GM18519 (cell line): ENCODE data around the gene SHISA6.
"Not testable (repeated sequence)": the region's sequence is repeated elsewhere in the genome, so short reads cannot be mapped to it uniquely, and the experiment has no call there.

ENCODE experiments used
- ATAC-seq: cut with Tn5 transposase; IDR thresholded peaks from one replicate; pipeline ENCODE4 v1.9.1; 2021; ENCODE audit warnings: mild to moderate bottlenecking, moderate library complexity; ENCODE audit not compliant: unreplicated experiment, low FRiP score

Gene SHISA6

DNA sequence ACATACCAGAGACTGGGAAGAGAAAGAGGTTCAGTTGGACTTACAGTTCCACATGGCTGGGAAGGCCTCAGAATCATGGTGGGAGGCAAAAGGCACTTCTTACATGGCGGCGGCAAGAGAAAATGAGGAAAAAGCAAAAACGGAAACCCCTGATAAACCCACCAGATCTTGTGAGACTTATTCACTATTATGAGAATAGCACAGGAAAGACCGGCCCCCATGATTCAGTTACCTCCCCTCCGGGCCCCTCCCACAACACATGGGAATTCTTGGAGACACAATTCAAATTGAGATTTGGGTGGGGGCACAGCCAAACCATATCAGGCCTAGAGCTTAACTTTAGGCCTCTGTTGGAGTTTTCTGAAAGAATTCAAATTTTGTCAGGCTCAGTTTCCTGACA is 60.9 kb downstream of the SHISA6 start:
- ATAC-seq, result not testable (repeated sequence)

DNA sequence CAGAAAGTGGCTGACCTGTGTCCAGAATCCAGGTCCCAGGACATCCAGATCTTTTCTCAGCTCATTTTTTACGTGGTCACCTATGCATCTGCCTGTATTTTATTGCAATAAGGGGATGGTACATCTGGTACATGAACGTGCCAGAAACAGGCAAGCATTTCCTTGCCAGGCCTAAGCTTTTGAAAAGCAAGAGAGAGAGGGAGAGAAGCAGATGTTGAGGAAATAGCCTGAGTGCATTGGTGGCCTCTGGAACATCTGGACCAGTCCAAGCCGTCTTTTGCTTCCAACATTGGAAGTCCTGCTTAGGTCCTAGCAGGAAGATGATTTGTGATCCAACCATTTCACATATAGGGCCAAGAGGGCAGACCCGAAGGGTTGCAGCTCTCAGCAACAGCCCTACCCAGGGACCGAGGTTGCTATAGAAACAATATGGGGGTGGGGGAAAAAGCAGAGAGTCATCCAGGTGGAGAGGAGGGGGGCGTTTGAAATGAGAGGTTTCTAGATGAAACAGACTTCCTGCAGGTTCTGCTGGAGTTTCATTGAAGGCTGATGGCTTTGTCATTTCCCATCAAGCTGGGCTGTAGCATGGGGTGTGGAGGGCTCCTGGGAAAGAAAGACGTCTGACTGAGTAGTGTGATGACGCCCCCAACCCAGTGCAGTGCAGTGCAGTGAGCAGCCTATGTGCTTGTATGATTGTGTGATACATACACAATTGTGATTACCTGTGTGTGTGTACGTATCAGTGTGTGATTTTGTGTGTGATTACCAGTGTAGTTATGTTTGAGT is 61.6 kb downstream of the SHISA6 start:
- no peak for ATAC-seq

DNA sequence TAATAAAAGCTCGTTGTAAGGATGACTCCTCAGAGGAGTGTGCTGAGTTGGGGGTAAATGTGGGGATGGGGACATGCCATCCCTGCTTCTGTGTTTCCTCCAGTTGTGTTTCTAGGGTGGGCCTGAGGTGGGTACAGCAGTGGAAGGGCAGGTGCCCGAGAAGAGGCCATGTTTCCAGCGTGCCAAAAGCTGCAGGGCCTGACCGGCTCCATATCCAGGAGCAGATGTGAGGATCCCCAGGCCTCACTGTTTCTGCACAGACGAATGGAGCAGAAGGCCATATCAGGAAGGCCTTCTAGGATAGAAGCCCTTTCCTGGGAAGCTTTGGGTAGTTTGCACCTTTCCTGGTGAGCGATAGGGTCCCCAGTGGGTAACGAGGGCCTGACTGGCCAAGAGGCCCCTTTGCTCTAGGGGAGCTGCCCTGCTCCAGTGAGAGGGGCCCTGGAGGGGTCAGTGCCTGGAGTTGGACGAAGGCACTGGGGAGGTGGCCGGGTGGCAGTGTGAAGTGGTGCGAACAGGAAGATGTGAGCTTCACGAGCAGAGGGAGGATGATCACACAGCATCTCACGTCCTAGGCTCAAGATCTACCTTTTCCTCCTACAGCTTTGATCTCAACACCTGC is 62.9 kb downstream of the SHISA6 start:
- no peak for ATAC-seq

GRCh38 chr17:11304568-11304967 is 63.6 kb downstream of the SHISA6 start:
- no peak for ATAC-seq

DNA sequence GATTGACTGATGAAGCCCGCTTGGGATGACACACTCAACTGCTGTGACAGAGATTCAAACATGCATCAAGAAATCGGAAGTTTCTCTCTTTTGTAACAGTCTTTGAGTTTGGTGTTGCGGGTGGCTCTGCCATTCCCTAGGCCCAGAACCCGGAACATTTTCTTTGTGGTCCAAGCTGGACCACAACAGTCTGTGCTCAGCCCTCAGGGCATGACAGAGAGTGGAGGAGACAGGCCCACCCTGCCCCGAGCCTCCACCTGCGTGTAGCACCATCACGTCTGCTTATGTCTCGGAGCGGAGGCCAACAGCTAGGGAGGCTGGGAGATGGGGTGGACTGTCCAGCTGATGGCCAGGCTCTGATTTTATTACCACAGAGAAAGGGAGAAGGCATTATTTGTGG is 64.5 kb downstream of the SHISA6 start:
- no peak for ATAC-seq

GRCh38 chr17:11308531-11308930 is 67.5 kb downstream of the SHISA6 start:
- no peak for ATAC-seq

GRCh38 chr17:11309033-11309432 is 68.0 kb downstream of the SHISA6 start:
- no peak for ATAC-seq

DNA sequence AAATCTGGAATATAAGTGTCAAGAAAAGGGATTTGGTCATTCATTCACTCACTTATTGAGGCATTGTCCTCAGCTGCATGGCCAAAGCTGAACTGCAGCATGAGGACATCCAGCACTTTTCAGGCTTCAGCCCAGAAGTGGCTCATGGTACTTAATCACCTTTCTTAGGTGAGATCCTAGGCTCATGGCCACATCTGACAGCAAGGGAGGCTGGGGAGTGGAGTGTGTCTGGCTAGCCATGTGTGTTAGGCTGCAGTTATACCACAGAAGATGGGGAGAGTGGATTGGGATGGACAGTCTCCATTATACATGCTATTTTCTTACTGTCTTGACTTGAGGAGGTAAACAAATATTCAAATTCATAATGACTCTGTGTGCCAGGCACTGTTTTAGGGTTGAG is 68.8 kb downstream of the SHISA6 start:
- no peak for ATAC-seq

DNA sequence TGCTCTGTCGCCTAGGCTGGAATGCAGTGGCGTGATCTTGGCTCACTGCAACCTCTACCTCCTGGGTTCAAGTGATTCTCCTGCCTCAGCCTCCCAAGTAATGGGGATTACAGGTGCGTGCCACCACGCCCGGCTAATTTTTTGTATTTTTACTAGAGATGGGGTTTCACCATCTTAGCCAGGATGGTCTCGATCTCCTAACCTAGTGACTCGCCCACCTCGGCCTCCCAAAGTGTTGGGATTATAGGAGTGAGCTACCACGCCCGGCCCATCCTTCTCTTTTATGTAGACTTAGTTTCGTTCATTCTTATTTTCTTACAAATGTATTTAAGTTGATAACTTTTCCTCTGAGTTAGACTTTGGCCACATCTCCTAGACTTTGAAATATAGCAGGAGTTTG is 75.4 kb downstream of the SHISA6 start:
- ATAC-seq, result not testable (repeated sequence)

DNA sequence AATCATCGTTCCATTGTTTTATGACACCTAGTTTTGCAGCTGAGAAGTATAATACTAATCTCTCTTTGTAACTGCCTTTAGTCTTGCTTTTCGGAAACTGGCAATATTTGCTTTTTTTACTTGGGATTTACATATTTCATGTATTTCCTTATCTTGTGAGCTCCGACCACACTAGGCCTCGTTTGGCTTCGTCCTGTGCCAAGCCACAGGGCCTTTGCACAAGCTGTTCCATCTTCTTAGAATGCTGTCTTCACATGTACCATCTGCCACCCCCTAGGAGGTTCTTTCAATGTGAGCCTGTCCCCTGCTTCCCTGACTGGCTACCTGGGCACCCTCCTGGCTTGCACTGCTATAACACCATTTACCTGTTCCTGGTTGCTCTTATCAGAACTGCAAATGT is 77.2 kb downstream of the SHISA6 start:
- no peak for ATAC-seq

DNA sequence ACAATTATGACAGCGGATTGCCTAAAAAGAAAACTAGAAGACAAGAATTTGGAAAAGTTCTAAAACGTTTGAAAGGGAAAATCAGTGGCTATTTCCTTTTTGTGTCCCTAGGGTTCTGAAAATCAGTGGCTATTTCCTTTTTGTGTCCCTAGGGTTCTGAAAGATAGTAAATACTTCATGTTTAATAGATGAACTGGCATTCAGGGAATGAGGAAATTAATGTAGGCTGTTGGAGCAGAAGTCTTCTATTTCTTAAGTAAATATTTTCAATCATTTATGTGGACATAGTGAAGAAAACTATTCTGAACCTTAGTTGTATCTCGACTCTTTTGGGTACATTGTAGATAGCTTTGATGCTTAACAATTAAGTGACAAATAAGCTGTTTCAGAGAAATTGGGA is 78.9 kb downstream of the SHISA6 start:
- no peak for ATAC-seq

GRCh38 chr17:11324021-11324420 is 83.0 kb downstream of the SHISA6 start:
- no peak for ATAC-seq

DNA sequence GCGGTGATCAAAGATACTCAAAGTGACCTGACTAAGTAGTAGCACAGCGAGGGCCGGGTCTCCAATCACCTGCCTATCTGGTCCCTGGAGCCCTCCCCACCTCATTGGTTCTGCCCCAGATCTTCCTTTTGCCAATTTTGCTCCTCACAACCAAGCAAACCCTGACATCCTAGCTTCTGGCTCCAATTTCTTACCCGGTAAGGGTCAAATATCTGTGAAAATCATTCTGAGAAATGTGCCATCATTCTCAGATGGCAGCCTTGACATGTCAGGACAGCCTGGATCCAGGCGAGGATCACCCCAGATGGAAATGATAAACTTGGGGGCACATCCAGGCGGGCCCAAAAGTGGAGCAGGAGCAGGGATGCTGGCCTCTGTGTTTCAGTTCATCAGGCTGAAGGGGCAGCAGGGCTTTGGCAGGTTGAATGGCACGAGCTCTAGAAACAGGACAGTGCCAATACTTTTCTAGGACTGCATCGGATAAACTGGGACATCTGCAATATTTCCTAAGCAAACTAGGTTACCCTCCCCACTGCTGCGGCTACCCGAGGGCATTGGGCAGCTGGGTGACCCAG is 83.9 kb downstream of the SHISA6 start:
- ATAC-seq, result no peak

DNA sequence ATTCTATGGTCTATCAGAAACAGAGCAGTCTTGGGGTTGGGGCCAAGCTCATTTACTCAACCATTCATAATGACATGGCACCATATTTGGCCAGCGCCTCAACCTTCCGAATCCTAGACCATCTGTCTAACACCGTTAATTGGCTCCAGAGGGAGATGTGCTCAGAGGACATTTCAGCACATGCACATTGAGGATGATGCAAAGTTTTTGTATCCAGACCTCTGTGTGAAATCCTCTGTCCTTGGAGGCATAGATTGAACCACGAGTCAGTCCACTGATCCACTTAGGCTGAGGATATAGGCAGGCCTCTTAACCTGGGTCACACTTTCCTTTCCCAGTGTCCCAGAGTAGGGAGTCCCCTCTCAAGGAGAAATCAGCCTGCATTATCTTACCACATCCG is 85.5 kb downstream of the SHISA6 start:
- no peak for ATAC-seq

DNA sequence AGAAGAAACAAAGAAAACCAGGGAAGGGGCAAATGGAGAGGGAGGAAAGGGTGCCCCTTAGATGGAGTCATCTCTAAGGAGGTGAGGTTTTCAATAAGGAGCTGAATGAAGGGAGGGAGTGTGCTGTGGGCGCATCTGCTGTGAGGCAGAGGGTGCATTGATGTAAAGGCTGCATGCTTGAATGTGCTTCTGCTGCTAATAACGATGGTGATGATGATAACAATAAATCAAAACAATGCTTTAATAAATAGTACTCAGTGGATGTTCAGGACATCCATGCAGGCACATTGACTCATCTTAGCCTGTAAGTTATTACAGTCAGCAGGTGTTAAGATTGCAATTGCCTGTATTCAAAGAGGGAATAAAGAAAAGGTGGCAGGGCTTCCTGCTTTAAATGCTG is 87.8 kb downstream of the SHISA6 start:
- ATAC-seq, result no peak

GRCh38 chr17:11330006-11330405 is 89.0 kb downstream of the SHISA6 start:
- ATAC-seq, result no peak

- ATAC-seq, result no peak
These were observed 89.8 kb downstream of the SHISA6 start for GRCh38 chr17:11330826-11331225.

DNA sequence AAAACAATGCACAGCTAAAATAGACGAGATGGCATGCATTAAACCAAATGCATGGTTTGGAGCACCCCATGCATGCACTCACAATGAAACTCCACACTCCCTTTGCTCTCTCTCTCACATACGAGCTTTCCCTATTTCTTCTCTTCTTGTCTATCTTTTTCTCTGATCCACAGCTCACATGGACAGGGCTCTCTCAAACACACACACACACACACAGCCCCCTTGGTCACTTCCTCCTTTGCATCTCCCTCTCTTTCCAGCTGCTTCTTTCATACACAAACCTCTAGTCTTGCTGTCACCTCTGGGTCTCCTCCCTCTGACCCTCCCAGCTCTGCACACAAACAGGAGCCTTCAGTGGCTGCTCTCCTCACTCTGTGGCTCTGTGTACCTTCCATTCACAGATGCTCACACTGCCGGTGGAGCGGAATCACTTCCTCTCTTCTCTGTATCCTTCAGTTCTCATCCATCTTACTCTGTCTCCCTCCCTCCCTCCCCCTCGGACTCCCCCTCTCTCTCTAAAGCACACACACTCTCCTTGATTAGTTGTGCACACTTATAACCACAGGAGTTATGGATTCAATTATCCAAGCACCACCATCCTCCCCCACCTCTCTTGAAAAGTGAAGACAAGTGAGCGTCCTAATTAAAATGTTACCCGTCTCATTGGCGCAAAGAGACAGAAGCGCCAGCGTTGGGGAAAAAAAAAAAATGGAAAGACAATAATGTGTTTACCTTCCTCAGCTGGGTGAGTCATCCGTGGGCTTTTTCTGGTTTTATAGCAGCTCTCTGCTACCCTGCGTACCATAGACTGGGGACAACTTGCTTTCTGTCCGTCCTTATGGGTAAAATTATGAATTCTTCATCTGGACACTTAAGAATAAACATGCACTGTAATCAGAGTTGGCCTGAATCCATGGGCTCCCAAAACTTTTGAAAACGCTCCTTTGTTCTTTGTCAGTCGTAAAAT is 90.8 kb downstream of the SHISA6 start:
- ATAC-seq, result no peak

- no peak for ATAC-seq
These were observed 91.7 kb downstream of the SHISA6 start for GRCh38 chr17:11332706-11333105.

GRCh38 chr17:11334493-11334892 is 93.5 kb downstream of the SHISA6 start:
- ATAC-seq, result no peak

GRCh38 chr17:11336290-11336689 is 95.3 kb downstream of the SHISA6 start:
- ATAC-seq, result no peak
